ENCODE data around the gene RPTOR. TPM values are rescaled to one million over a fixed set of nuclear protein-coding genes. Genes with fewer than 3 reads are reported as not detected.

The RPTOR gene
- total and polyA plus RNA-seq, 10 of the 15 experiments (the other 5 are each of a cell fraction or from before 2014, with no cell fraction given) = 0.18 to 32.1 (median 7.8) TPM

- 0 out of 2 replicates have a peak, but pooled peaks have one; percentile 39 for TF ChIP-seq ASH2L (IDR thresholded peaks at IDR 0.05; ENCODE audit: borderline replicate concordance, low read depth)
- TF ChIP-seq ZSCAN29 (IDR thresholded peaks at IDR 0.05) = peak; percentile 42; the same call in 1 of the 2 replicates
- TF ChIP-seq CUX1 (IDR thresholded peaks at IDR 0.05; ENCODE audit: insufficient replicate concordance, low read depth, low read length) = no peak
- no peak for TF ChIP-seq ETV6 (conservative IDR thresholded peaks at IDR 0.05 in 1 of 2, IDR thresholded peaks at IDR 0.05 in 1 of 2; ENCODE audit: borderline replicate concordance in 1 of 2, low read depth in 1 of 2)
- no peak for TF ChIP-seq KAT2A (conservative IDR thresholded peaks at IDR 0.05; ENCODE audit: control insufficient read depth, low read depth, low read length)
- TF ChIP-seq BMI1 (IDR thresholded peaks at IDR 0.05; ENCODE audit: borderline replicate concordance) = no peak
- peak; percentile 52; the same call in 1 of the 2 replicates for TF ChIP-seq ELK1 (IDR thresholded peaks at IDR 0.05; ENCODE audit: low read depth, low read length)
- peak; percentile 97 for TF ChIP-seq ZNF217 (IDR thresholded peaks at IDR 0.05)
- no peak for TF ChIP-seq TAF1 (IDR thresholded peaks at IDR 0.05; ENCODE audit: borderline replicate concordance, low read depth, low read length)
- TF ChIP-seq CBFB (IDR thresholded peaks at IDR 0.05; ENCODE audit: low read depth) = no peak
- TF ChIP-seq SREBF1 (IDR thresholded peaks at IDR 0.05; ENCODE audit: low read length) = no peak
- no peak for TF ChIP-seq PML (IDR thresholded peaks at IDR 0.05; ENCODE audit: low read length)
- TF ChIP-seq POLR2AphosphoS5 (IDR thresholded peaks at IDR 0.05; ENCODE audit: low read length) = no peak
- no peak for TF ChIP-seq EZH2 (IDR thresholded peaks at IDR 0.05; ENCODE audit: borderline replicate concordance, control insufficient read depth, low read depth, low read length)
- no peak for TF ChIP-seq SKIL (IDR thresholded peaks at IDR 0.05; ENCODE audit: low read depth, poor library complexity, severe bottlenecking)
- peak; percentile 88 for TF ChIP-seq ZNF24 (IDR thresholded peaks at IDR 0.05)
- TF ChIP-seq ATF2 (IDR thresholded peaks at IDR 0.05; ENCODE audit: low read length) = no peak
- no peak for TF ChIP-seq BRCA1 (IDR thresholded peaks at IDR 0.05; ENCODE audit: low read depth, low read length)
- TF ChIP-seq LARP7 (IDR thresholded peaks at IDR 0.05) = peak; percentile 98
Measured at GRCh38 chr17:80991645-80992076, 447.0 kb downstream of the RPTOR start, which contains the start of gene CHMP6 (continued).
